ENCODE results near the gene GALNS.
"Not testable (repeated sequence)": the region's sequence is repeated elsewhere in the genome, so short reads cannot be mapped to it uniquely, and the experiment has no call there.

The GALNS gene

GRCh38 chr16:88780142-88781062 lies 76.3 kb downstream of the GALNS start:
- DNase-seq: peak in 1 of 3 donors; percentile 31

- DNase-seq: no peak
Measured at GRCh38 chr16:88779406-88780141, 77.2 kb downstream of the GALNS start.

- no peak for DNase-seq
Measured at GRCh38 chr16:88778541-88779065, 78.1 kb downstream of the GALNS start.

GRCh38 chr16:88778271-88778525 lies 78.5 kb downstream of the GALNS start:
- DNase-seq: no peak

- no peak for DNase-seq
Measured at GRCh38 chr16:88777471-88778270, 79.1 kb downstream of the GALNS start.

- no peak for DNase-seq
Measured at GRCh38 chr16:88775825-88776224, 80.9 kb downstream of the GALNS start.

GRCh38 chr16:88774544-88775393 lies 82.0 kb downstream of the GALNS start:
- no peak for DNase-seq

- peak; percentile 68 to 87 (median 76) for DNase-seq
Measured at GRCh38 chr16:88773812-88774291, 82.9 kb downstream of the GALNS start.

GRCh38 chr16:88772871-88773811 lies 83.6 kb downstream of the GALNS start:
- DNase-seq: peak in 1 of 3 donors; percentile 32

- DNase-seq: not testable (repeated sequence)
Measured at GRCh38 chr16:88771781-88772180, 85.0 kb downstream of the GALNS start.

- no peak for DNase-seq
Measured at GRCh38 chr16:88771294-88771772, 85.4 kb downstream of the GALNS start.

GRCh38 chr16:88770461-88771293 lies 86.1 kb downstream of the GALNS start:
- peak; percentile 50 to 69 (median 57) for DNase-seq

- peak; percentile 31 to 53 (median 35) for DNase-seq
Measured at GRCh38 chr16:88769617-88770460, 86.9 kb downstream of the GALNS start.

GRCh38 chr16:88768071-88768783 lies 88.5 kb downstream of the GALNS start:
- DNase-seq: no peak

GRCh38 chr16:88767546-88768070 lies 89.1 kb downstream of the GALNS start:
- DNase-seq: no peak

- no peak for DNase-seq
Measured at GRCh38 chr16:88766975-88767374, 89.8 kb downstream of the GALNS start.

GRCh38 chr16:88764913-88765349 lies 91.8 kb downstream of the GALNS start:
- no peak for DNase-seq

GRCh38 chr16:88764080-88764479 lies 92.7 kb downstream of the GALNS start:
- DNase-seq: no peak
